ENCODE measurements around the gene SARS2.
"Not testable (repeated sequence)": the region's sequence is repeated elsewhere in the genome, so short reads cannot be mapped to it uniquely, and the experiment has no call there.

Gene SARS2

DNA sequence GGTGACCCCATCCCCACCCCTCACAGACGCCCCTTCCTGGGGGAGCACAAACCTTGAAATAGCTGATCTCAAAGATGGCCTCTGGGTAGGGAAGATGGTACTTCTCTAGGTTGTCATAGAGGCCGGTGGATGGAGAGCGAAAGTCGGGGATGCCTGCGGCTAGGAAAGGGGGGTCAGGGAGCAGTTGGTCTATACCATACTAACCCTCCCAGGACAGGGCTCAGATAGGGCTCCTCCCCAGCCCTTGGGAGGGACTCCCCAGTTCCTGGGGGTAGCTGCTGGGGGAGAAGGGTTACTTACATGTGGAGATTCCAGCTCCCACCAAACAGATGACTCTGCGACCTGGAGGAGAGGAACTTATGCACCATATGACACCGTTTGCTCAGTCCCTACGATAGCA lies 40.8 kb downstream of the SARS2 start:
- DNase-seq = no peak

- no peak for DNase-seq
Measured at GRCh38 chr19:38888876-38889275, 41.7 kb downstream of the SARS2 start.

- not testable (repeated sequence) for DNase-seq
Measured at GRCh38 chr19:38884691-38885090, 45.9 kb downstream of the SARS2 start.

- DNase-seq = no peak
Measured at GRCh38 chr19:38883286-38883685, 47.3 kb downstream of the SARS2 start.

DNA sequence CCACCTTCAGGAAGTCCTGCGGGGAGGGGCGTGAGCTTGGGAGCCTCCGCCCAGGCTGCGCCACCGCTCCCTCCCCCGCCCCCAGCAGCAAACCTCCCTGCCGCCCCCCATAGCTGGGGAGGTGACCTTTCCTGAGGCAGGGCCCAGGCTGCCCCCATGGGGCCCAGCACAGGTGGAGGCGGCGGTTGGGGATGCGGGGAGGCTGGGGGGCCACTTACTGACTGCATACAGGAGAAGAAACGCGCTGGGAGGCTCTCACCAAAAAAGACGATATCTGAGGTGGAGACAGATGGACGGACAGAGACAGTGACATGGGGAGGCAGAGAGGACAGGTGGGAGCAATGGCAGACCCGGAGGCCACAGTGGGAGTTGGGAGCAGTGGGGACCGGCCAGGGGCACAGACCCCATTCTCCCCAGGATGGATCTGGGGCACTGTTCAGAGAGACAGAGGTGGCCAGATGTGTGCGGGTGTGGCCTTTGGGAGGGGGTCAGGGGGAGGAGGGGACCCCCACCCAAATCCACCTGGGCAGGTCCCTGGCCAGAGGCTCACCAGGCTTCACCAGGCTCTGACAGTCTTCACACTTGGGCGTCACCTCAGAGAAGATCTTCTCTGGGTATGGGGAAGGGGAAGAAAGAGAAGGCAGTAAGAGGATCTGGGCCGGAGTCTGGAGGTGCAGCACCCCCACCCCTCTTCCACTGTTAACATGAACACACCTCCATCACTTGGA lies 49.5 kb downstream of the SARS2 start:
- no peak for DNase-seq

GRCh38 chr19:38880076-38880881 lies 50.3 kb downstream of the SARS2 start:
- no peak for DNase-seq

GRCh38 chr19:38879400-38879751 lies 51.2 kb downstream of the SARS2 start:
- DNase-seq = no peak

GRCh38 chr19:38878575-38879399 lies 51.8 kb downstream of the SARS2 start:
- DNase-seq = no peak

DNA sequence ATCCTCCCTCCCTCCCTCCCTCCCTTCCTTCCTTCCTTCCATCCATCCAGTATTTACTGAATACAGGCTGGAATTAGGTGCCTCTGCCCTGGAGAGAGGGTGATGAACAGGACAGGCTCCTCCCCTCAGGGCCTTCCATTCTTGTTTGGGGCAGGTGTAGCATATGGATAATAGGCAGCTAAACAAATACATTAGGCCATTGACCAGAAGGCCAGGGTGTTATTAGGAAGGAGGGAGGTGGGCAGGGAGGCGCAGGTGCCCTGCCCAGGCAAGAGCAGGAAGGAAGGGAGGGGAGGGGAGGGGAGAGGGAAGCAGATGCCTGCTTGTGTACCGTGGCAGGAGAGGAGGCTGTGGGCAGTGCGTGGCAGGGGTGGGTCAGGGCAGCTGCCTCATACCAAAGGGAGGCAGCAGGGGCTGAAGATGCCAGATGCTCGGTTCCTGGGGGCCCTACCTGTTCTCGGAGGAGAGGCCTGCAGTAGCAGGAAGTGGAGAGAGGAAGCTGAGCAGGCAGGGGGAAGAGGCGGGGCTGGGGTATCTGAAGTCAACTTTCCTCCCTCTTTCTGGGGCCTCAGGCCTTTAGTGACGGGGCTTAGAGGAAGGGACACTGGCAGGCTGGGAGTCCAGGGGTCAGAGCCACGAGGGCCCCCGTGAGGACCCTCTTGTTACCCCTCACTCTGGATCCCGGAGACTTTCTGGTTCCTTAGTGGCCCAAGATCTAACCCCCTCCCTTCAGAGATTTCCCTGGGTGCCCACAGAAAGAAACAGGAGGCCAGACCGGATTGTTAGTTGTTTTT lies 52.6 kb downstream of the SARS2 start, which contains the start of gene RINL:
TSS of gene RINL (minus strand) at position 495 of the 794 bp plus-strand sequence. CDS start 1,533 bp downstream, outside the sequence.
- DNase-seq = no peak

GRCh38 chr19:38875656-38876395 lies 54.7 kb downstream of the SARS2 start:
- no peak for DNase-seq

GRCh38 chr19:38873400-38873799 lies 57.2 kb downstream of the SARS2 start:
- not testable (repeated sequence) for DNase-seq

DNA sequence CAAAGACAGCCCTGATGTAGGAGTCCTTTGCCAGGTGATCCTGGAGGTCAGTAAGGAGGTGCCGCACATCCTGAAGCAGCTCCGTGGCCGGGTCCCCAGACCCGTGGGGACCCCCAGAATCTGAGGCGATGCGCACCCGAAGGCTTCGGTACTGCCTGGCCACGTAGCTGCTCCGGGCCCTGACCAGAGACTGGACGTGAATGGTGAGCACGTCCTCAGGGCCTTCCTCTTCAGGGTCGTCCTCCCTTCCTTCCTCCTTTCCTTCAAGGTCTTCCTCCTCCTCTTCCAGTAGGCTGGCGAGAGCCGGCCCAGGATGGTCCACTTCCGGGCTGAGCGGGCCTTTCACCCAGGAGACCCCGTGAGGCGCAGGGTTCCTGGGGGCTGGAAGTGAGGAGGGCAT lies 60.0 kb downstream of the SARS2 start:
- no peak for DNase-seq

DNA sequence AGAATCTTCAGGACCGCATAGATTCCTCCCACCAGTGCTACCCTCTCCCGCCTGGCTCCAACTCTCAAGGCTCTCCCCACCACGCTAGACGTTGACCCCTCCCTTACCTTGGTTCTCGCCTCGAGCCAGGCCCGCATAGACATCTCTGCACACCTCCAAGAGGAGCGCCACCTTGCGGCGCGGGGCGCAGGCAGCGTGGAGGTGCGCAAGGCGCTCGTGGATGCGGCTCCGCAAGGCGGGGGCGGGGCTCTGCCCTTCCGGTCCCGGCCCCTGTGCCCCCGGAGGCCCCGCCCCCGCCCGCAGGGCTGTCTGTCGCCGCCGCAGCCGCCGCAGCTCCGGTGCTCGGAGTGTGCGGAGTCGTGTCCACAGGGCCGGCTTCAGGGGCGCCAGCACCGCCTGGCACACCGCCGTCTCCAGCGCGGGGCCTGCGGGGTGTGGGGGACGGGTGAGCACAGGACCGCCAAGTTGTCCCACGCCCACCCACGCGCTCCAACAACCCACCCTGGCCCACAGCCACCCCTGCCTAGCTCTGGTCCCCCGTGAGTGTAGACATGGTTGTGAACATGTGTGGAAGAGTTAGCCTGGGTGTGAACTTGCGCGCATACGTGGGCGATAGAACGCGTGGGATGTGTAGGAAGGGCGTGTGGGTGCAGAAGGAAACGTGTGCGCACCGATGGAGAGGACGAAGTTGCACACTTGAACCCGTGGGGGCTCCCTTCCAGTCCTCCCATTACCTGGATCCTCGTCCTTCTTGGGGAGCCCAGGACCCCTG lies 60.5 kb downstream of the SARS2 start:
- peak; percentile 88 for DNase-seq

- no peak for DNase-seq
Measured at GRCh38 chr19:38869160-38869835, 61.3 kb downstream of the SARS2 start.

GRCh38 chr19:38868551-38868950 lies 62.0 kb downstream of the SARS2 start:
- DNase-seq = no peak

DNA sequence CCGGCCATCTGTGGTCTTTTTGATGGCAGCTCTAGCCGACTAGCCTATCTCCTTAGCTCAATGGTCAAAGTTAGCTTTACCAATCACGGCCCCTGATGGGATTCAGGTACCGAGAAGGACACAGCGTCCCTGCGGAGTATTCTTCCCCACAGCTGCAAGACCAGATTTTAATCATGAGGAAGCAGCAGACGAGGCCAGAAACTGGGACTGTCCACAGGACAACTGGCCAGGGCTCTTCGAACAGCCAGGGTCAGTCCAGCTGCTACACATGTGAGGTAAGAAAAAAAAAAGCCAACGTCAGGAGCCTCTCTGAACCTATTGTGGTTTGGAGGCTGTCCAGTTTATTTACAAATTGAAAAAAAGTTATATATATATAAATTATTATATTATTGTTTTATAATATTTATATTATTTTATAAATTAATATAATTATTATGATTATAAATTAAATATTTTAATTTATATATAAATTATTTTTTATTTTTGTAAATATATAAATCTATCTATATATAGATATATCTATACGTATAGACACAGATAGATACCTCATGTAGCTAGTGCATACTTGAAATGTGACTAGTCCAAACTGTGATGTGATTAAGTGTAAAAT lies 63.3 kb downstream of the SARS2 start:
- no peak for DNase-seq

Measured in activated gamma-delta T cell (primary cell).